Measurements from ENCODE around the gene KRR1. TPM values are rescaled to one million over a fixed set of nuclear protein-coding genes. Genes with fewer than 3 reads are reported as not detected.
"Not testable (repeated sequence)": the region's sequence is repeated elsewhere in the genome, so short reads cannot be mapped to it uniquely, and the experiment has no call there.

The KRR1 gene
- polyA plus RNA-seq, 1 of the 3 experiments (the other 2 are of a cell fraction), result 13.8 TPM

DNA sequence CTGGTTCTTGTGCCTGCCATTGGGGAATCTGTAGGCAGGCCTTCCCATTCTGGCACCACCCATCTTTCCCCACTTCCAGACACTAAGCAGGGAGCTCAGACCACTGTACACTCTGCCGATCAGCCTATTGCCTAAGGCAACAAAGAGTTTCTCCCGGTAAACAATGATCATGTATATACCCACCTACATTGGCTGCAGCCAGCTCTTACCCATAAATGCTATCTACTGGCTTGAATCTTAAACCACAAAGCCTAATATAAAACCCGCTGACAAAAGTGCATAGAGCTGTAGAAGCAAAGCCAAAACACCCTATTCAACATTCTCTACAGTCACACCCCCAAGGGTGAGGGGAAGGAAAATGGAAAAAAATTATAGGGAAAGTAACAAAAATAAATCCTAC, 51.7 kb downstream of the KRR1 start:
- Histone ChIP-seq H2AFZ (ENCODE audit: low read depth) (no peak overlapping the region), H3K9ac (no peak overlapping the region), H3K4me2 (no peak overlapping the region), H3F3A (replicated peaks; ENCODE audit: insufficient read depth) (no peaks in the 10 kb centered on the region), H3K9me2 (no peaks in the 10 kb centered on the region), H3K9me3 (peaks cover 22% of the 10 kb centered on the region), H3K27ac (ENCODE audit: low read depth in 2 of 2, low read length in 1 of 2) (no peak overlapping the region), H3K4me1 (ENCODE audit: control insufficient read depth in 1 of 2, insufficient read depth in 2 of 2, low read depth in 1 of 2, low read length in 1 of 2) (peaks cover 0 to 7% of the 10 kb centered on the region in 2 experiments; a peak in 2 of 4 replicates), H4K20me1 (ENCODE audit: insufficient read depth) (no peaks in the 10 kb centered on the region), H3K27me3 (ENCODE audit: insufficient read depth) (no peaks in the 10 kb centered on the region), H3K36me3 (replicated peaks in 1 of 2; ENCODE audit: control insufficient read depth in 1 of 2, insufficient read depth in 2 of 2, low read length in 1 of 2) (no peaks in the 10 kb centered on the region), H3K79me2 (ENCODE audit: insufficient read depth) (no peaks in the 10 kb centered on the region), H3K4me3 (ENCODE audit: low read depth in 2 of 2, low read length in 1 of 2) (no peak overlapping the region)
- POLR2A ChIA-PET, result no interaction called here
- TF ChIP-seq RCOR1 (IDR thresholded peaks at IDR 0.05; ENCODE audit: low read length), result no peak
- TF ChIP-seq NFIC (IDR thresholded peaks at IDR 0.05; ENCODE audit: borderline replicate concordance), result no peak
- no peak for TF ChIP-seq TCF12 (IDR thresholded peaks at IDR 0.05)
- TF ChIP-seq, protein P1, sequence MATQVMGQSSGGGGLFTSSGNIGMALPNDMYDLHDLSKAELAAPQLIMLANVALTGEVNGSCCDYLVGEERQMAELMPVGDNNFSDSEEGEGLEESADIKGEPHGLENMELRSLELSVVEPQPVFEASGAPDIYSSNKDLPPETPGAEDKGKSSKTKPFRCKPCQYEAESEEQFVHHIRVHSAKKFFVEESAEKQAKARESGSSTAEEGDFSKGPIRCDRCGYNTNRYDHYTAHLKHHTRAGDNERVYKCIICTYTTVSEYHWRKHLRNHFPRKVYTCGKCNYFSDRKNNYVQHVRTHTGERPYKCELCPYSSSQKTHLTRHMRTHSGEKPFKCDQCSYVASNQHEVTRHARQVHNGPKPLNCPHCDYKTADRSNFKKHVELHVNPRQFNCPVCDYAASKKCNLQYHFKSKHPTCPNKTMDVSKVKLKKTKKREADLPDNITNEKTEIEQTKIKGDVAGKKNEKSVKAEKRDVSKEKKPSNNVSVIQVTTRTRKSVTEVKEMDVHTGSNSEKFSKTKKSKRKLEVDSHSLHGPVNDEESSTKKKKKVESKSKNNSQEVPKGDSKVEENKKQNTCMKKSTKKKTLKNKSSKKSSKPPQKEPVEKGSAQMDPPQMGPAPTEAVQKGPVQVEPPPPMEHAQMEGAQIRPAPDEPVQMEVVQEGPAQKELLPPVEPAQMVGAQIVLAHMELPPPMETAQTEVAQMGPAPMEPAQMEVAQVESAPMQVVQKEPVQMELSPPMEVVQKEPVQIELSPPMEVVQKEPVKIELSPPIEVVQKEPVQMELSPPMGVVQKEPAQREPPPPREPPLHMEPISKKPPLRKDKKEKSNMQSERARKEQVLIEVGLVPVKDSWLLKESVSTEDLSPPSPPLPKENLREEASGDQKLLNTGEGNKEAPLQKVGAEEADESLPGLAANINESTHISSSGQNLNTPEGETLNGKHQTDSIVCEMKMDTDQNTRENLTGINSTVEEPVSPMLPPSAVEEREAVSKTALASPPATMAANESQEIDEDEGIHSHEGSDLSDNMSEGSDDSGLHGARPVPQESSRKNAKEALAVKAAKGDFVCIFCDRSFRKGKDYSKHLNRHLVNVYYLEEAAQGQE (IDR thresholded peaks at IDR 0.05; ENCODE audit: low read depth, low read length), result no peak
- 52% methylated on average over 3 of the region's 3 CpGs for WGBS (ENCODE audit: low lambda C conversion rate)
- CTCF ChIA-PET, result no interaction called here
- no peak for DNase-seq

GRCh38 chr12:75457866-75458265, 53.5 kb downstream of the KRR1 start:
- H3K4me1 ChIP-seq (ENCODE audit: control insufficient read depth in 1 of 2, insufficient read depth in 2 of 2, low read depth in 1 of 2, low read length in 1 of 2); H3F3A ChIP-seq (replicated peaks; ENCODE audit: insufficient read depth); CTCF ChIA-PET; H3K4me3 ChIP-seq (ENCODE audit: low read depth in 2 of 2, low read length in 1 of 2); H3K36me3 ChIP-seq (replicated peaks in 1 of 2; ENCODE audit: control insufficient read depth in 1 of 2, insufficient read depth in 2 of 2, low read length in 1 of 2); H3K4me2 ChIP-seq; H2AFZ ChIP-seq (ENCODE audit: low read depth); H3K79me2 ChIP-seq (ENCODE audit: insufficient read depth); H3K27ac ChIP-seq (ENCODE audit: low read depth in 2 of 2, low read length in 1 of 2); H3K9me2 ChIP-seq; POLR2A ChIA-PET; H3K9ac ChIP-seq; H4K20me1 ChIP-seq (ENCODE audit: insufficient read depth); DNase-seq; H3K27me3 ChIP-seq (ENCODE audit: insufficient read depth): not testable (repeated sequence)
- WGBS (ENCODE audit: low lambda C conversion rate), result 56% methylated on average over 7 of the region's 9 CpGs
- H3K9me3 ChIP-seq, result peaks cover 22% of the 10 kb centered on the region

DNA sequence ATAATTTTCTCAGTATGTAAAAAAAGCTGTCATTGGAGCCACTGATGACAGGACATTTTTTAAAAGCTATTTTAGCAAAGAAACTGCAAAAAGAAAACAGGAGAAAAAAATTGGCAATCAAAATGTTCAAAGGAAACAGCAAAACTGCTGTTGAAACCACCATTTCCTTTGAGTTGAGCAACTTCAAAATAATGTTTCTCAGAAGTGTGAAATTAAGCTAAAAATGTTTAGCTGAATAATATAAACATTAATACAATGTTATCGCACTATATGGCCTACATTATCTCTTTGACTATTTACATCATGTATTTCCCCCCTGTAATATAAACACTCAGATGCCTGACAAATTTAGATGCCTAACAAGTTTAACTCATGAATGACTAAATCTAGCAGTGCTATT, 54.2 kb downstream of the KRR1 start:
- no peak overlapping the region for H3K27ac ChIP-seq (ENCODE audit: low read depth in 2 of 2, low read length in 1 of 2)
- no peak overlapping the region for H3K4me3 ChIP-seq (ENCODE audit: low read depth in 2 of 2, low read length in 1 of 2)
- H3K4me1 ChIP-seq (ENCODE audit: control insufficient read depth in 1 of 2, insufficient read depth in 2 of 2, low read depth in 1 of 2, low read length in 1 of 2), result peaks cover 0 to 7% of the 10 kb centered on the region in 2 experiments; a peak in 2 of 4 replicates
- H3K9ac ChIP-seq, result no peak overlapping the region
- no peaks in the 10 kb centered on the region for H4K20me1 ChIP-seq (ENCODE audit: insufficient read depth)
- 96% methylated on average over 1 of the region's 1 CpG for WGBS (ENCODE audit: low lambda C conversion rate)
- no peaks in the 10 kb centered on the region for H3K79me2 ChIP-seq (ENCODE audit: insufficient read depth)
- ChIA-PET CTCF (no interaction called here), POLR2A (no interaction called here)
- no peaks in the 10 kb centered on the region for H3K27me3 ChIP-seq (ENCODE audit: insufficient read depth)
- H3K9me3 ChIP-seq, result peaks cover 22% of the 10 kb centered on the region
- no peak for DNase-seq
- no peak overlapping the region for H3K4me2 ChIP-seq
- TF ChIP-seq RAD21 (IDR thresholded peaks at IDR 0.05; ENCODE audit: low read length) (no peak), YY1 (IDR thresholded peaks at IDR 0.05; ENCODE audit: low read depth) (no peak), FOXM1 (IDR thresholded peaks at IDR 0.05; ENCODE audit: low read depth) (no peak), GATA2 (CRISPR knock-in tag; IDR thresholded peaks at IDR 0.05) (no peak), EP300 (IDR thresholded peaks at IDR 0.05; ENCODE audit: borderline replicate concordance in 1 of 2, low read depth in 1 of 2, low read length in 1 of 2) (no peak), NRF1 (IDR thresholded peaks at IDR 0.05; ENCODE audit: low read depth, low read length) (no peak), EZH2phosphoT487 (IDR thresholded peaks at IDR 0.05; ENCODE audit: borderline replicate concordance, low read depth) (no peak), FOSL2 (IDR thresholded peaks at IDR 0.05; ENCODE audit: borderline replicate concordance, low read depth) (no peak), POLR2AphosphoS5 (IDR thresholded peaks at IDR 0.05; ENCODE audit: low read depth, low read length) (no peak), GABPA (IDR thresholded peaks at IDR 0.05; ENCODE audit: low read depth) (no peak)
- H3F3A ChIP-seq (replicated peaks; ENCODE audit: insufficient read depth), result no peaks in the 10 kb centered on the region
- H3K36me3 ChIP-seq (replicated peaks in 1 of 2; ENCODE audit: control insufficient read depth in 1 of 2, insufficient read depth in 2 of 2, low read length in 1 of 2), result no peaks in the 10 kb centered on the region
- H2AFZ ChIP-seq (ENCODE audit: low read depth), result no peak overlapping the region
- no peaks in the 10 kb centered on the region for H3K9me2 ChIP-seq

All from SK-N-SH (cell line).